Muscle layer of duodenum (tissue), 2 donors: ENCODE data around the gene PCDHA2.

Source experiments
- H3K27ac ChIP-seq: one replicate; pipeline ENCODE4 v1.7.0; 2013; ENCODE audit warnings: mild to moderate bottlenecking, low read length
- H3K27me3 ChIP-seq: one replicate; pipeline ENCODE4 v1.7.0; 2013; ENCODE audit warnings: low read depth, mild to moderate bottlenecking, control low read depth, low read length
- H3K36me3 ChIP-seq, 2 donors: one replicate each; pipeline ENCODE4 v1.7.0; 2013; ENCODE audit warnings: low read length in 2 of 2, control low read depth in 1 of 2, mild to moderate bottlenecking in 1 of 2; ENCODE audit not compliant: insufficient read depth in 2 of 2, control insufficient read depth in 1 of 2
- H3K4me1 ChIP-seq, 2 donors: one replicate each; pipeline ENCODE4 v1.7.0; 2013; ENCODE audit warnings: low read length in 2 of 2, mild to moderate bottlenecking in 2 of 2, control low read depth in 1 of 2, moderate library complexity in 1 of 2; ENCODE audit not compliant: insufficient read depth in 2 of 2, control insufficient read depth in 1 of 2
- H3K4me3 ChIP-seq, 2 donors: one replicate each; pipeline ENCODE4 v1.7.0; 2013; ENCODE audit warnings: low read length in 2 of 2, low read depth in 1 of 2, mild to moderate bottlenecking in 1 of 2
- H3K9me3 ChIP-seq, 2 donors: one replicate each; pipeline ENCODE4 v1.7.0; 2013; ENCODE audit warnings: low read length in 2 of 2, control low read depth in 1 of 2, mild to moderate bottlenecking in 1 of 2; ENCODE audit not compliant: control insufficient read depth in 1 of 2
- donor health status: healthy.

The PCDHA2 gene

DNA sequence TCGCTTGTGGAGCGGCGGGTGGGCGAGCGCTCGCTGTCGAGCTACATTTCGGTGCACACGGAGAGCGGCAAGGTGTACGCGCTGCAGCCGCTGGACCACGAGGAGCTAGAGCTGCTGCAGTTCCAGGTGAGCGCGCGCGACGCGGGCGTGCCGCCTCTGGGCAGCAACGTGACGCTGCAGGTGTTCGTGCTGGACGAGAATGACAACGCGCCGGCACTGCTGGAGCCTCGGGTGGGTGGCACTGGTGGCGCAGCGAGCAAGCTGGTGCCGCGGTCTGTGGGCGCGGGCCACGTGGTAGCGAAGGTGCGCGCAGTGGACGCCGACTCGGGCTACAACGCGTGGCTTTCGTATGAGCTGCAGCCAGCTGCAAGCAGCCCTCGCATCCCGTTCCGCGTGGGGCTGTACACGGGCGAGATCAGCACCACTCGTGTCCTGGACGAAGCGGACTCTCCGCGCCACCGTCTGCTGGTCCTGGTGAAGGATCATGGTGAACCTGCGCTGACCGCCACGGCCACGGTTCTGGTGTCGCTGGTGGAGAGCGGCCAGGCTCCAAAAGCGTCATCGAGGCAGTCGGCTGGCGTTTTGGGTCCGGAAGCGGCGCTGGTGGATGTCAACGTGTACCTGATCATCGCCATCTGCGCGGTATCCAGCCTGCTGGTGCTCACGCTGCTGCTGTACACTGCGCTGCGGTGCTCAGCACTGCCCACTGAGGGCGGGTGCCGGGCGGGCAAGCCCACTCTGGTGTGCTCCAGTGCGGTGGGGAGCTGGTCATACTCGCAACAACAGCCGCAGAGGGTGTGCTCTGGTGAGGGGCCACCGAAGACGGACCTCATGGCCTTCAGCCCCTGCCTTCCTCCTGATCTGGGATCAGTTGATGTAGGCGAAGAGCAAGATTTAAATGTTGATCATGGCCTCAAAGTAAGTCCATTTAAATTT lies 48.4 kb downstream of the PCDHA2 start:
- H3K36me3 ChIP-seq = no peaks in the 10 kb centered on the region
- no peak overlapping the region for H3K4me3 ChIP-seq
- peaks cover 3% of the 10 kb centered on the region for H3K27me3 ChIP-seq
- H3K4me1 ChIP-seq = peaks cover 0 to 4% of the 10 kb centered on the region in 2 donors
- peaks cover 4% of the 10 kb centered on the region in 2 donors for H3K9me3 ChIP-seq
- no peak overlapping the region for H3K27ac ChIP-seq
